HepG2 (cell line): ENCODE measurements around the gene WSB1. TPM values are rescaled to one million over a fixed set of nuclear protein-coding genes. Genes with fewer than 3 reads are reported as not detected.

Experiments used
- ATAC-seq: fragments of 200-7000 bp; cut with Tn5 transposase; 3 replicates; pipeline ENCODE4 v1.9.1; 2020; ENCODE audit warnings: mild to moderate bottlenecking, moderate library complexity
- BruUV-seq: library from RNA; stranded (reverse); fragments of 400-500 nt; replicated peaks from 2 replicates; lab custom pipeline; 2021; lab: Mats Ljungman, UMichigan
- CTCF ChIA-PET: fragments of 300-600 bp; formaldehyde crosslinking; extraction: SDS; loops from one replicate; lab custom pipeline; 2021; ENCODE audit warnings: low total read pairs, inconsistent platforms, low intra/inter-chr PET ratio; lab: Yijun Ruan, JAX
- POLR2A ChIA-PET: fragments of 350-600 bp; sonication (Branson Sonifier 250); formaldehyde crosslinking; loops from one replicate; lab custom pipeline; 2020; ENCODE audit warnings: antibody characterized with exemption, inconsistent platforms; lab: Yijun Ruan, JAX
- DNase-seq: peaks from one replicate; pipeline ENCODE4 v3.0.0-alpha.2; 2015; ENCODE audit warnings: low spot score
- FAIRE-seq: peaks from 3 replicates; lab custom pipeline; 2011; peaks lifted over from hg19 to GRCh38; lab: Jason Lieb, UNC
- H2AFZ ChIP-seq: one replicate; pipeline ENCODE4 v1.6.1; 2011; ENCODE audit warnings: low read length, inconsistent platforms
- H3K27ac ChIP-seq: fragments of 300-600 bp; 3 replicates; pipeline ENCODE4 v1.8.0; 2011; ENCODE audit warnings: mixed run types, mild to moderate bottlenecking, mixed read lengths, low read length, inconsistent platforms; ENCODE audit not compliant: insufficient read depth; ENCODE audit errors: extremely low read length
- H3K27me3 ChIP-seq, 2 experiments: fragments of 200-600 bp in 1 of 2; 2 replicates in 1 of 2; 3 replicates in 1 of 2; pipeline versions ENCODE4 v1.6.0 to v1.8.0; 2011; ENCODE audit warnings: low read length in 2 of 2, mild to moderate bottlenecking in 2 of 2, moderate library complexity in 2 of 2, inconsistent platforms in 1 of 2; ENCODE audit not compliant: insufficient read depth in 2 of 2, control insufficient read depth in 1 of 2
- H3K36me3 ChIP-seq, 2 experiments: fragments of 200-600 bp in 1 of 2; replicated peaks in 1 of 2; 2 replicates in 1 of 2; 3 replicates in 1 of 2; pipeline versions ENCODE4 v1.5.1 to v1.8.0; 2011; ENCODE audit warnings: low read length in 2 of 2, inconsistent platforms in 1 of 2; ENCODE audit not compliant: insufficient read depth in 2 of 2, control insufficient read depth in 1 of 2
- H3K4me1 ChIP-seq: 2 replicates; pipeline ENCODE4 v1.5.1; 2012; ENCODE audit warnings: low read length, inconsistent platforms; ENCODE audit not compliant: insufficient read depth
- H3K4me2 ChIP-seq: 2 replicates; pipeline ENCODE4 v1.6.0; 2011; ENCODE audit warnings: low read depth, low read length, inconsistent platforms
- H3K4me3 ChIP-seq, 3 experiments: fragments of 200-600 bp in 1 of 3; sonication (generic), shearing (Covaris generic) in 1 of 3; replicated peaks in 1 of 3; 2 replicates each; pipeline ENCODE4 v1.5.1; 2011 to 2016; ENCODE audit warnings: low read length in 3 of 3, inconsistent platforms in 2 of 3, low read depth in 2 of 3, mild to moderate bottlenecking in 2 of 3, control low read depth in 1 of 3, mixed read lengths in 1 of 3; ENCODE audit not compliant: insufficient read depth in 1 of 3
- H3K79me2 ChIP-seq: one replicate; pipeline ENCODE4 v1.6.1; 2011; ENCODE audit warnings: low read length, inconsistent platforms; ENCODE audit not compliant: insufficient read depth
- H3K9ac ChIP-seq: 2 replicates; pipeline ENCODE4 v1.6.0; 2011; ENCODE audit warnings: mild to moderate bottlenecking, low read depth, low read length, inconsistent platforms; ENCODE audit not compliant: insufficient read depth
- H3K9me3 ChIP-seq: 2 replicates; pipeline ENCODE4 v1.5.1; 2012; ENCODE audit warnings: mild to moderate bottlenecking, low read length
- H4K20me1 ChIP-seq: 2 replicates; pipeline ENCODE4 v1.6.0; 2011; ENCODE audit warnings: inconsistent platforms, mild to moderate bottlenecking, low read length, moderate library complexity; ENCODE audit not compliant: insufficient read depth
- BRCA1 ChIP-seq: sonication (generic); formaldehyde crosslinking; IDR thresholded peaks from 2 replicates; pipeline ENCODE4 v1.4.0; 2020; ENCODE audit warnings: missing genetic modification reagents
- KAT2B ChIP-seq: fragments of 150-350 bp; IDR thresholded peaks from 2 replicates; pipeline ENCODE4 v1.6.1; 2014; ENCODE audit warnings: low read depth, low read length, borderline replicate concordance
- KDM5A ChIP-seq: fragments of 200-600 bp; sonication (generic); IDR thresholded peaks from 2 replicates; pipeline ENCODE4 v1.7.0; 2018; ENCODE audit warnings: antibody characterized with exemption, mild to moderate bottlenecking, low read length, borderline replicate concordance
- MYC ChIP-seq: sonication (generic); formaldehyde crosslinking; IDR thresholded peaks from 2 replicates; pipeline ENCODE4 v1.9.0; 2021; ENCODE audit warnings: missing genetic modification reagents, borderline replicate concordance
- RBAK ChIP-seq: sonication (generic); formaldehyde crosslinking; IDR thresholded peaks from 2 replicates; pipeline ENCODE4 v1.5.1; 2020; ENCODE audit warnings: mild to moderate bottlenecking, missing genetic modification reagents
- ZFP37 ChIP-seq: sonication (generic); formaldehyde crosslinking; IDR thresholded peaks from 2 replicates; pipeline ENCODE4 v1.4.0; 2020; ENCODE audit warnings: missing genetic modification reagents, borderline replicate concordance
- ZNF234 ChIP-seq: sonication (generic); formaldehyde crosslinking; conservative IDR thresholded peaks from 2 replicates; pipeline ENCODE4 v1.5.1; 2020; ENCODE audit warnings: mild to moderate bottlenecking, missing genetic modification reagents
- ZNF33B ChIP-seq: sonication (generic); formaldehyde crosslinking; IDR thresholded peaks from 2 replicates; pipeline ENCODE4 v1.5.1; 2020; ENCODE audit warnings: mild to moderate bottlenecking, missing genetic modification reagents
- ZNF547 ChIP-seq: sonication (generic); formaldehyde crosslinking; IDR thresholded peaks from 2 replicates; pipeline ENCODE4 v1.5.1; 2020; ENCODE audit warnings: mild to moderate bottlenecking, missing genetic modification reagents
- ZSCAN21 ChIP-seq: sonication (generic); formaldehyde crosslinking; IDR thresholded peaks from 2 replicates; pipeline ENCODE4 v1.8.0; 2022; ENCODE audit warnings: mild to moderate bottlenecking, missing genetic modification reagents, moderate library complexity, borderline replicate concordance
- WGBS: methylation state at CpG from one replicate; pipeline ENCODE4 v1.1.6; 2017; ENCODE audit warnings: low lambda C conversion rate; 5-methylcytosine and 5-hydroxymethylcytosine counted together
- in situ Hi-C: cut with HindIII; loops from 2 replicates; pipeline ENCODE4 v1.10.0; 2017; ENCODE audit warnings: low pct_unique_long_range_greater_than_20kb; ENCODE audit not compliant: extremely low pct_ligation_motif_present
- intact Hi-C: fragments of 100-400 bp; cut with micrococcal nuclease; formaldehyde crosslinking; loops from one replicate; pipeline ENCODE4 v1.10.0; 2022; ENCODE audit not compliant: unreplicated experiment
- polyA plus RNA-seq, 8 experiments: library from polyadenylated mRNA; depleted of rRNA in 3 of 8; stranded (reverse) in 7 of 8; unstranded in 1 of 8; fragments of >200 nt; fragmentation: Illumina TruSeq in 4 of 8; extraction: Trizol in 4 of 8; gene quantifications; 2 replicates each; pipeline versions ENCODE4 v1.2.1 to v1.2.3, GENCODE V29; 2011 to 2016; ENCODE audit warnings: low read depth in 4 of 8, missing spikeins in 1 of 8, mixed read lengths in 1 of 8; ENCODE audit not compliant: insufficient read depth in 1 of 8
- total RNA-seq, 5 experiments: library from RNA; depleted of rRNA; stranded (reverse); fragments of >200 nt; fragmentation: Illumina TruSeq; extraction: Trizol; gene quantifications; 2 replicates each; pipeline ENCODE4 v1.2.3, GENCODE V29; 2016; ENCODE audit warnings: low read depth in 1 of 5
- TF ChIP-seq, protein P1 (sequence below): sonication (generic); formaldehyde crosslinking; IDR thresholded peaks from 2 replicates; pipeline ENCODE4 v1.4.0; 2020; ENCODE audit warnings: missing genetic modification reagents

The WSB1 gene
- total and polyA plus RNA-seq, 2 of the 13 experiments (the other 11 are each of a cell fraction or from before 2014, with no cell fraction given): 81.3 to 294 TPM

DNA sequence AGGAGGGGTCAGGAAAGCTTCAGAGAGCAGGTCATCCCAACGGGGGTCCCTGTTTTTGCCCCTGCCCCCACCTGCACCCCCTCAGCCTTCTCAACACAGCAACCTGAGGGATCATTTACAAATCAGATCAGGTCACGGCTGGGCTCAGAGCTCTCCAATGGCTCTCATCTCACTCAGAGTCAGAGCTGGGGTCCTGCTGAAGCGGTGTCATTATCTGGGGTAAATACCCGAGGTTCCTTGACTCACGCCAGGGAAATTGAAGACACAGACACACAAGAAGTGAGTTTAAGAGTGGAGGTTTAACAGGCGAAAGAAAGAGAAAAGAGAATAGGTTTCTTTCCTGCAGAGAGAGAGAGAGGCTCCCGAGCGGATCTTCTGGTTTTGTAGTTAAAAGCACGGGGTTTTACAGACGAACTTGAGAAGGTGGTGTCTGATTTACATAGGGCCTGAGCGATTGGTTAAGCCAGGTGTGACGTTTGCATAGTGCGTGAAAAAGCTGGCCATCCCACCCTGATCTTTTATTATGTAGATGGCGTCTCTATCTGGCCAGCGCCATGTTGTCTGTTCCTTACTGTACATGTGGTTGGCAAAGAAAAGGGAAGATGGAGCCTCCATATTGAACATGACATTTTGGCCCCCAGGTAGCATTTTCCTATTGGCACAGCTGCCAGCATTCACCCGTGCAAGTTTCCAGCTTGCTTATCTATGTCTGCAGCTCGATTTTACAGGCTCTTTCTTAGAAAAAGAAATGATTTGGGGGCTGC lies 51.4 kb downstream of the WSB1 start:
- ChIA-PET CTCF (no interaction called here), POLR2A (interaction anchor here (1.0 to 1.2 kb wide), 2 partner anchors 12 kb away, joined by 3 read pairs; no protein-coding TSS in a partner anchor)
- H4K20me1 ChIP-seq: no peaks in the 10 kb centered on the region
- H3K4me2 ChIP-seq: peak overlapping the region; percentile 7; the same call in 1 of the 2 replicates
- FAIRE-seq: no peak
- no peaks in the 10 kb centered on the region for H3K9me3 ChIP-seq
- peaks cover 26% of the 10 kb centered on the region for H3K4me1 ChIP-seq
- no peaks in the 10 kb centered on the region for H3K36me3 ChIP-seq
- WGBS: 78% methylated on average over 17 of the region's 17 CpGs
- no peak overlapping the region for H3K4me3 ChIP-seq
- no peak overlapping the region for H2AFZ ChIP-seq
- H3K9ac ChIP-seq: peak overlapping the region; percentile 8; the same call in 1 of the 2 replicates
- no peak overlapping the region for H3K27ac ChIP-seq
- intact Hi-C loops: no loop called here
- no peak for ATAC-seq
- H3K79me2 ChIP-seq: no peaks in the 10 kb centered on the region
- no peak for DNase-seq
- no peaks in the 10 kb centered on the region for H3K27me3 ChIP-seq
- TF ChIP-seq ZNF234 (no peak), ZNF547 (CRISPR knock-in tag) (no peak), KAT2B (no peak), RBAK (CRISPR knock-in tag) (no peak), KDM5A (no peak), BRCA1 (CRISPR knock-in tag) (no peak), ZFP37 (CRISPR knock-in tag) (no peak), ZNF33B (no peak), ZSCAN21 (CRISPR knock-in tag) (no peak), MYC (CRISPR knock-in tag) (no peak)
- TF ChIP-seq, protein P1, sequence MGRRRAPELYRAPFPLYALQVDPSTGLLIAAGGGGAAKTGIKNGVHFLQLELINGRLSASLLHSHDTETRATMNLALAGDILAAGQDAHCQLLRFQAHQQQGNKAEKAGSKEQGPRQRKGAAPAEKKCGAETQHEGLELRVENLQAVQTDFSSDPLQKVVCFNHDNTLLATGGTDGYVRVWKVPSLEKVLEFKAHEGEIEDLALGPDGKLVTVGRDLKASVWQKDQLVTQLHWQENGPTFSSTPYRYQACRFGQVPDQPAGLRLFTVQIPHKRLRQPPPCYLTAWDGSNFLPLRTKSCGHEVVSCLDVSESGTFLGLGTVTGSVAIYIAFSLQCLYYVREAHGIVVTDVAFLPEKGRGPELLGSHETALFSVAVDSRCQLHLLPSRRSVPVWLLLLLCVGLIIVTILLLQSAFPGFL: no peak
- no TSS peak for BruUV-seq
- in situ Hi-C loops: no loop called here
